GM21423 (cell line): ENCODE data around the gene HOXA2.

Experiments used
- ATAC-seq: cut with Tn5 transposase; IDR thresholded peaks from one replicate; pipeline ENCODE4 v1.9.1; 2021; ENCODE audit warnings: mild to moderate bottlenecking, moderate library complexity; ENCODE audit not compliant: unreplicated experiment

Gene HOXA2

GRCh38 chr7:27100694-27101170 lies 1.8 kb downstream of the HOXA2 start:
- no peak for ATAC-seq

- ATAC-seq: no peak
These were observed 2.8 kb downstream of the HOXA2 start for GRCh38 chr7:27099453-27100370.

- ATAC-seq: no peak
These were observed 3.7 kb downstream of the HOXA2 start for GRCh38 chr7:27098578-27099451.

- ATAC-seq: no peak
These were observed 4.6 kb downstream of the HOXA2 start for GRCh38 chr7:27097686-27098577.

- no peak for ATAC-seq
These were observed 5.5 kb downstream of the HOXA2 start for GRCh38 chr7:27096768-27097514.

- ATAC-seq: peak; percentile 88
These were observed 6.4 kb downstream of the HOXA2 start, which contains the start of gene HOXA1 for GRCh38 chr7:27095897-27096767. Gene HOXA1, minus strand, starts transcription at chr7:27096000. Its CDS starts 88 bp downstream, at chr7:27095912.

- no peak for ATAC-seq
These were observed 7.2 kb downstream of the HOXA2 start for GRCh38 chr7:27095050-27095896.

- ATAC-seq: no peak
These were observed 8.0 kb downstream of the HOXA2 start for GRCh38 chr7:27094304-27095049.

GRCh38 chr7:27093184-27093895 lies 9.1 kb downstream of the HOXA2 start:
- ATAC-seq: no peak

GRCh38 chr7:27092819-27093110 lies 9.7 kb downstream of the HOXA2 start:
- no peak for ATAC-seq

- no peak for ATAC-seq
These were observed 10.3 kb downstream of the HOXA2 start for GRCh38 chr7:27091941-27092818.

GRCh38 chr7:27091105-27091504 lies 11.4 kb downstream of the HOXA2 start:
- no peak for ATAC-seq

GRCh38 chr7:27088002-27088922 lies 14.2 kb downstream of the HOXA2 start:
- no peak for ATAC-seq

- ATAC-seq: no peak
These were observed 18.8 kb downstream of the HOXA2 start for GRCh38 chr7:27083646-27084045.

GRCh38 chr7:27082171-27082570 lies 20.3 kb downstream of the HOXA2 start:
- ATAC-seq: no peak
